Stimulated activated CD8-positive, alpha-beta memory T cell treated with anti-CD3 and anti-CD28 coated beads, Interleukin-7, amount 100 ng/mL, for 24 hours (primary cell): ENCODE data around the gene PPP1R8.

ENCODE experiments used
- DNase-seq: peaks from one replicate; pipeline ENCODE4 v3.0.0-alpha.2; 2020; ENCODE audit warnings: low read depth

The PPP1R8 gene

GRCh38 chr1:27894521-27894920 is 63.9 kb downstream of the PPP1R8 start:
- DNase-seq = no peak
